NCI-H2029 (cell line): ENCODE measurements around the gene AKT1.

Experiments used
- DNase-seq: peaks from one replicate; lab custom pipeline; 2025; lab: John Stamatoyannopoulos, UW

Gene AKT1

DNA sequence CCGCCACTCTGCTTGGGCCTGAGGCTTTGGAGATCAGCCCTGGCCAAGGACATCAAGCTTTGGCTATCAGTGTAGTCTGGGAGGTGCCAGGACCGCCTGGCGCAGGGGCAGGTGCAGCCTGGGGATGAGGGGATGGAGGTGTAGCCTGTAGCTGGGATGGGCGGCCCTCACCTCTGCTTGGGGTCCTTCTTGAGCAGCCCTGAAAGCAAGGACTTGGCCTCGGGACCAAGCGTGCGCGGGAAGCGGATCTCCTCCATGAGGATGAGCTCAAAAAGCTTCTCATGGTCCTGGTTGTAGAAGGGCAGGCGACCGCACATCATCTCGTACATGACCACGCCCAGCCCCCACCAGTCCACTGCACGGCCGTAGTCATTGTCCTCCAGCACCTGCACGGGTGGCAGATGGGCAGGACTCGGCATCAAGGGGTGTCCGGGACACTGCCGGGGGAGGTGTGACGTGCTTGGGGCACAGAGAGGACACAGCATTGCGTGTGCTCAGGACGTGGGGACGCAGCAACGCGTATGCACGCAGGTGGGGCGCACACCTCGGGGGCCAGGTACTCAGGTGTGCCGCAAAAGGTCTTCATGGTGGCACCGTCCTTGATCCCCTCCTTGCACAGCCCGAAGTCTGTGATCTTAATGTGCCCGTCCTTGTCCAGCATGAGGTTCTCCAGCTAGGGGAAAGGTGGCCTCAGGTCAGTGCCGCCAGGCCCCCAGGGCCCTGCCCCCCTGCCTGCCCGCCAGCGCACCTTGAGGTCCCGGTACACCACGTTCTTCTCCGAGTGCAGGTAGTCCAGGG lies 22.6 kb downstream of the AKT1 start:
- DNase-seq: no peak

- no peak for DNase-seq
Observed at GRCh38 chr14:104771918-104772706, 23.4 kb downstream of the AKT1 start.

DNA sequence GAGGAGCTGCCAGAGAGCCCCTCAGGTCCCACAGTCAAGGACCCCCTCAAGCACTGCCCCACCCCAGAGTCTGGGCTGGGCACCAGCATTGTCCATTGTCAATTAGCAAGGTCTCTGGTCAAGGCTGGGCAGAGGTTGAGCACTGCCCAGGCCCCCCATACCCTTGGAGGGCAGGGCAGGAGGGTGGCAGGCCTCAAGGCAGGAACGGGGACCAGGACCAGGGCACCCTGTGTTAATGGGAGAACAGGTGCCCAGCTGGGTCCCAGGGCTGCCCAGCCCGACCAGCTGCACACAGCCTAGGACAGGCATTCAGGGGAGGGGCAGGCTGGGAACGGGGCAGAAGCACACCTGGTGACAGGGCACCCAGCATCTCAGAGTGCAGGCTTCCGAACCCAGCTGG lies 24.2 kb downstream of the AKT1 start:
- DNase-seq: no peak

GRCh38 chr14:104770851-104771272 lies 24.7 kb downstream of the AKT1 start:
- DNase-seq: no peak

GRCh38 chr14:104770072-104770579 lies 25.4 kb downstream of the AKT1 start:
- DNase-seq: no peak

DNA sequence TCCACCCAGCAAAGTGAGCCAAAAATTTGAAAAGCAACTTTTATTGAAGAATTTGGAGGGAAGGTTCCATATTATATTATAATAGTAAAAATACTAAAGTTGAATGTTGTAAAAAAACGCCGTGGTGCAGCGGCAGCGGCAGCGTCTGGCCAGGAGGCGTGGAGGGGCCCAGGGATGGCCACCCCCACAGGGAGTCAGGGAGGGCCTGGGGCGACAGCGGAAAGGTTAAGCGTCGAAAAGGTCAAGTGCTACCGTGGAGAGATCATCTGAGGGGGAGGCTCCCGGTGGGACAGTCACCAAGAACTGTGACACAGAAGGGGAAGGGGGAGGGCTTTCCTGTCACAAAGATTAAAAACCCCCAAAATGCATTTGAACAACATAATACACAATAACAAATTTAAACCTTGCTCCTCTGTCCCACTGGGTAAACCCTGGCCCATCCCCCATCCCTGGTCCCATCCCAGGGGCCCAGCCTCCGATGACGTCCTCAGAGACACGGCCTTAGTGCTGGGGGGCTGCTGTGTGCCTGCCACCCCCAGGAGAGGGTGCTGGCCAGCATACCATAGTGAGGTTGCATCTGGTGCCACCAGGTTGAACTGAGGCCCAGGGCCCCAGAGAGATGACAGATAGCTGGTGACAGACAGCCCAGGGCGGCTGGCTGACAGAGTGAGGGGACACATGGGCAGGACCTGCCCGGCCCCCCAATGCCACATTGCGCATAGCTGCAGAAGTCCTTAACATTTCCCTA lies 26.1 kb downstream of the AKT1 start:
- DNase-seq: no peak

DNA sequence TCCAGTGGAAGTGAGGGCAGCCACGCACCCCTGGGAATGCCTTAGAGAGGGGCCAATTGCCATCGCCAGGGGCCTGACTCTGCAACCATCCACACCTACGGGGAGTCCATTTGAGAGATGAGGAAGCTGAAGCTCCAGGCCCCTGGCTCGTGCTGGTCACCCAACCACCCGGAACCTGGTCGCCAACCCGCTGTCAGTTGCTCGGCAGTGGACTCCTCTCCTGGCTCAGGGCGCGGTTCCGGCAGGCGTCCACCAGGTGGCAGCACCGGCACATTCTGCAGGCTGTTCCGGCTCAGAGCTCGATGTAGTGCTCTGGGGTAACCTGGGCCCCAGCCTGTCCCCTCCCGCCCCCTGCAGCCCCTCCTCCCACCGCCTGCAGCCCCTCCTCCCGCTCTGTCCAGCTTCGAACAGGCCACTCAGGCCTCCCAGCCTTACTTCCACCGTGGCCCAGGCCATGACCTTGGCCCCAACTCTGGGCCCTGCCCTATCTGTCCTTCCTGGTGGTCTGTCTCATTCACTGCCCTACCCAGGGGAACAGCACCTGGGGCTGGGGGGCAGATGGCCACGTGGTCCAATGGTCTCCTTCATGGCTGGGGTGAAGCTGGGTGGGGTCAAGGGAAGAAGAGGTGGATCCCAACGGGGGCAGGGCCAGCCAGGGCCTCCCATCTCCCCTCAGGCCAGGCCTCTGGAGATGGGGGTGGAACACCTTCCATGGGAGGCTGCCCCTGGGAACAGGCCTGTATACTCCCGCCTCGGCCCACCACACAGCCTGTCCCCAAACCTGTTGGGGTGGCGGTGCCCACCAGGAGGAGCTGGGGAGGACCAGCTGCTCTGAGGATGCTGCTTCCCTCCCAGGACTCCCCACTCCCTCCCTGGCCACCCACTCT lies 26.9 kb downstream of the AKT1 start:
- peak; percentile 9 for DNase-seq

DNA sequence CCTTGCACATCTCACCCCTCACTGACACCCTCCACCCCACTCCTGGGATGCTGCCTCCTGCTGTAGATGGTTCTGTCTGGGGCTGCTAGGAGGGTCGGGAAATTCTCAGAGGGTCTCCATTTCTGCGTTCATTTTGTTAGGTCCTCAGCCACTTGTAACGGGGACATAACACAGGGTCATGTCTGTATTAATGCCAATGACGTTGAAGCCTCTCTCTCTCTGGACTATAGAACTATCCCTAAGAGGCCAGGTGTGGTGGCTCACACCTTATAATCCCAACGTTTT lies 28.0 kb downstream of the AKT1 start:
- DNase-seq: no peak

DNA sequence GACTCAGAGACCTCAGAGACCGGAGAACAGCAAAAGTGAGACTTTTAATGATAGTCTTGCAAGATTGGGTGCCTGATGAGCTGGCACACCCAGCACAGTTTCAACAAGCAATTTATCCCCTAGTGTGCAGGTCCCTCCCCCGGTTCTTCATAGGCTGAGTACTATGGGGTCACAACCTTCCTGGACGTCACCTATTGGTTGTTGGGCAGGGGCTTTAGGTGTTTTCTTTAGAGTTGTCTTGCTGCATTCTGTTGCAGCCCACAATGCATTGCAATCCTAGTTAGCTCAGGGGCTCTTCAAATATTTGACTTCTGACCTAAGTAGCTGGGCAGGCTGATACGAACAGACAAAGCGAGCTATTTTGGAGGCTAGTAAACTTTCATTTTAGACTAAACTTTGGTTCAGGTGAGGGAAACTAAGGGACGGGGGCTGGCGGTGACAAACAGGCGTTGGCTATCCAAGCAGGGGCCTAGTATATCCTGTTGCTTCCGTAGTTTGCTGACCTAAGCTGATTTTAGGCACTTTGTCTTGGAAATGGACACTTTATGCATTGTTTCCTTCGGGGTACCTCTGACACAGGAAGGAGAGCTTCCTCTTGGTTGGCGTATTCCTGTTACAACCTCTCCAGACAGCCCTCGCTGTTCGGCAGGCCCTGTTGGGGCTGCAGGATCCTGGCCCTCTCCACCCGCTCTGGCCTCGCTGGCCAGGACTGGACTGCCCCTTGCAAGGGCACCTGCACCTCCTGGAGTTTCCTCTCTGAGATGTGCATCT lies 28.5 kb downstream of the AKT1 start:
- no peak for DNase-seq

- DNase-seq: no peak
Observed at GRCh38 chr14:104766256-104766862, 29.2 kb downstream of the AKT1 start.

DNA sequence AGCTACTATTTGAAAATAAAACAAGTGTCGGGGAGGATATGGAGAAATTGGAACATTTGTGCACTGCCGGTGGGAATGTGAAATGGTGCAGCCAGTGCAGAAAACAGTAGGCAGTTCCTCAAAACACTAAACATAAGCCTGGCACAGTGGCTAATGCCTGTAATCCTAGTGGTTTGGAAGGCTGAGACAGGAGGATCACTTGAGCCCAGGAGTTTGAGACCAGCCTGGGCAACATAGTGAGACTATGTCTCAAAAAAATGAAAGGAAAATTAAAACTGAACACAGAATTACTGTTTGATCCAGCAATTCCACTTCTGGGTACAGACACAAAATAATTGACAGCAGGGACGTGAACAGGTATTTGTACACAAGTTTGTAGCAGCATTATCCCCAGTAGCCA lies 30.0 kb downstream of the AKT1 start:
- DNase-seq: no peak

DNA sequence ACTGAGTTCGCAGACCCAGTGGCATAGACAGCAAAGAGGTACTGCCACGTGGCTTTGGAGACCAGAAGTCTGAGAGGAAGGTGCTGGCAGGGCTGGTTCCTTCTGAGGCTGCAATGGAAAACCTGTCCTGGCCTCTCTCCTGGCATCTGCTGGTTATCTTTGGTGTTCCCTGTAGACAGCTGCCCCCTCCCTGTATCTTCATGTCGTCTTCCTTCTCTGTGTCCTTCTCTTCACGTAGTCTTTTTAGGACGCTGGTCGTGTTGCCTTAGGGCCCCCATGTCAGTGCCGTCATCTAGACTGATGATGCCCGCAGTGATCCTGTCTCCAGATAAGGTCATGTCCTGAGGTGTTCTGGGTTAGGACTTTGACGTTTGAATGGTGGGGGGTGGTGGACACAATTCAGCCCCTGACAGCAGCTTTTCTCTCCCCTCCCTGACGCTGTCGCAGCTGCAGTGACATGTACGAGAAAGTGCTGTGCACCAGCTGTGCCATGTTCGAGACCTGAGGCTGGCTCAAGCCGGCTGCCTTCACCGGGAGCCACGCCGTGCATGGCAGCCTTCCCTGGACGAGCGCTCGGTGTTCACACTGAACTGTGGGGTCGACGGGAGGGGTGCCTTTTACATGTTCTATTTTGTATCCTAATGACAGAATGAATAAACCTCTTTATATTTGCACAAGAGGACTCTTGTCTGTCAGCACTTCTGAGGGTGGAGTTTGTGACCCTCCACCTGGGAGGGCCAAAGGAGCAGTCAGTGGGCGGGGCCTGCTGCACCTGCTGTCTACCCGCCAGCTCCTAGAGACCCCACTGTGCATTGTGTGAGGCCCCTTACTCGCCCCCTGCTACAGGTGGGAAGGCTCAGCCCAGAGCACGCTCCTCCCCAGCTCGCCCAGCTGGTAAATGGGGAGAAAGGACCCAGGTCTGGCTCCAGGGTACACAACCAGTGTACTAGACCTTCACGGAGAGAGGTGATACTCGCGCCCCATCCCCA lies 36.3 kb downstream of the AKT1 start:
- DNase-seq: no peak

DNA sequence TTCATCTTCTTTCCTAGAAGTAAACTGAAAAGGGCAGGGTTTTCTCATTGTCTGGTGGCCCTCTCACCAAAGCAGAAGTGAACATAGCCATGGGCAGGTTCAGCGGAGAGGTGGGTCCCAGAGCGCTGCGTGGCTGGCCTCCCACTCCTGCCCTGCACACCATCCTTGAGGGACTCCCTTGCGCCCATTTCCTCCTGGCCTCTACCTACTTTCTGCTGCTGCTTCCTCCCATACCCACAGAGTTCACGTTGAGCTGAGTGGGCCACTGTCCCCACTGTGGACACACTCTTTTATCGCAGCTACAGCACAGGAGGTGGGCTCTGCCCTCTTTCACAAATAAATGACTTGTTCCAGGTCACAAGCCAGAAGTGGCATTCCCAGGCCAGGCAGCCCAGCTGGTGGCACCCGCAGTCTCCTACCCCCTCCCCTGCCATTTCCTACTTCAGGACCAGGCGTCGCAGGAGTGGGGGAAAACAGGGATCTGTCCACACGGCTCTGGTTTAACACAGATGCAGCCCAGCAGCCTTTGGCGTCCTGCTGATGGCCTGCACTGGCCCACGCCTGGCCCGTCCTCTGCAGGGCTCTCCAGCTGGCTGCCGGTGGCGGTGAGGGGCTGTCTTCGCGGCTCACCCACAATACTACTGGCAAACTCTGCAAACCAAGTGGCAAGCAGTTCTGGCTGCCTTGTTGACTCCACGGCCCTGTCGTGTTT lies 37.7 kb downstream of the AKT1 start:
- no peak for DNase-seq

GRCh38 chr14:104757238-104757585 lies 38.3 kb downstream of the AKT1 start:
- DNase-seq: no peak

GRCh38 chr14:104756477-104757237 lies 38.9 kb downstream of the AKT1 start:
- DNase-seq: no peak

DNA sequence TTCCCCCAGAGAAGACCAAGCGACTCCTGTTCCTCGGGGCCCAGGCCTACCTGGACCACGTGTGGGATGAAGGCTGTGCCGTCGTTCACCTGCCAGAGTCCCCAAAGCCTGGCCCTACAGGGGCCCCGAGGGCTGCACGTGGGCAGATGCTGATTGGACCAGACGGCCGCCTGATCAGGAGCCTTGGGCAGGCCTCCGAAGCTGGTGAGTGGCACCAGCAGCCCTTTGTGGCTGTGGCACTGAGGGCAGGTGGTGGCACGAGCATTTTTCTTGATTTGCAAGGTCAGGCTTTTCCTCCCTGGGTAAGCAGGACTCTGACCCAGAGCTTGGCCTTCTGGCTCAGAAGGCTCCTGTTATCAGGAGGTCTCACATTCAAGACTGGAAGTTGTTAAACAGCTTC lies 39.9 kb downstream of the AKT1 start:
- no peak for DNase-seq

GRCh38 chr14:104754213-104754851 lies 41.2 kb downstream of the AKT1 start:
- DNase-seq: no peak
